GM12878 (cell line): ENCODE results near the gene CKMT2. TPM values are rescaled to one million over a fixed set of nuclear protein-coding genes. Genes with fewer than 3 reads are reported as not detected.

ENCODE experiments used
- ATAC-seq: fragments of 200-7000 bp; cut with Tn5 transposase; 3 replicates; pipeline ENCODE4 v1.9.1; 2020; ENCODE audit warnings: mild to moderate bottlenecking, moderate library complexity
- BruUV-seq: library from RNA; stranded (reverse); fragments of 400-500 nt; replicated peaks from 2 replicates; lab custom pipeline; 2021; lab: Mats Ljungman, UMichigan
- CTCF ChIA-PET: fragments of 300-600 bp; sonication (Branson Sonifier 250); formaldehyde crosslinking; extraction: SDS; loops from one replicate; lab custom pipeline; 2021; ENCODE audit warnings: inconsistent platforms; lab: Yijun Ruan, JAX
- POLR2A ChIA-PET: fragments of 350-600 bp; formaldehyde crosslinking; extraction: SDS; loops from one replicate; lab custom pipeline; 2021; ENCODE audit warnings: inconsistent platforms; lab: Charles Lee
- RAD21 ChIA-PET: fragments of 300-600 bp; sonication (Branson Sonifier 250); formaldehyde crosslinking; loops from one replicate; lab custom pipeline; 2023; ENCODE audit warnings: antibody characterized with exemption; ENCODE audit not compliant: unreplicated experiment; lab: Charles Lee
- SMC1A ChIA-PET: fragments of 300-600 bp; sonication (Branson Sonifier 250); formaldehyde crosslinking; loops from one replicate; lab custom pipeline; 2023; ENCODE audit not compliant: unreplicated experiment, uncharacterized antibody; lab: Charles Lee
- DNase-seq: peaks from one replicate; pipeline ENCODE4 v3.0.0-alpha.2; 2011; ENCODE audit warnings: low read depth, low spot score
- FAIRE-seq: peaks from 3 replicates; lab custom pipeline; 2011; peaks lifted over from hg19 to GRCh38; lab: Jason Lieb, UNC
- H2AFZ ChIP-seq: 2 replicates; pipeline ENCODE4 v1.6.0; 2011; ENCODE audit warnings: low read depth, low read length, control low read depth; ENCODE audit not compliant: control insufficient read depth
- H3K27ac ChIP-seq: 2 replicates; pipeline ENCODE4 v1.5.1; 2011; ENCODE audit warnings: control low read depth; ENCODE audit not compliant: control insufficient read depth, insufficient read depth
- H3K27me3 ChIP-seq, 2 experiments: replicated peaks in 1 of 2; 2 replicates each; pipeline versions ENCODE4 v1.6.0 to v1.6.1; 2011; ENCODE audit warnings: low read length in 1 of 2; ENCODE audit not compliant: control insufficient read depth in 2 of 2, insufficient read depth in 2 of 2
- H3K36me3 ChIP-seq, 2 experiments: 2 replicates each; pipeline ENCODE4 v1.5.1; 2011; ENCODE audit warnings: low read length in 1 of 2; ENCODE audit not compliant: control insufficient read depth in 2 of 2, insufficient read depth in 2 of 2
- H3K4me1 ChIP-seq: 2 replicates; pipeline ENCODE4 v1.6.1; 2011; ENCODE audit warnings: mild to moderate bottlenecking, low read length, moderate library complexity, mixed read lengths; ENCODE audit not compliant: control insufficient read depth, insufficient read depth
- H3K4me2 ChIP-seq: 2 replicates; pipeline ENCODE4 v1.6.0; 2011; ENCODE audit warnings: control low read depth; ENCODE audit not compliant: control insufficient read depth, insufficient read depth
- H3K4me3 ChIP-seq: fragments of 200-600 bp; sonication (generic); 2 replicates; pipeline ENCODE4 v1.5.1; 2016
- H3K79me2 ChIP-seq: 2 replicates; pipeline ENCODE4 v1.6.0; 2011; ENCODE audit warnings: low read length; ENCODE audit not compliant: control insufficient read depth, insufficient read depth
- H3K9ac ChIP-seq: 2 replicates; pipeline ENCODE4 v1.8.0; 2011; ENCODE audit warnings: low read length, control low read depth, mixed read lengths; ENCODE audit not compliant: control insufficient read depth, insufficient read depth
- H3K9me3 ChIP-seq: replicated peaks from 3 replicates; pipeline ENCODE4 v1.5.1; 2011; ENCODE audit warnings: mild to moderate bottlenecking, low read length; ENCODE audit not compliant: control insufficient read depth, insufficient read depth
- H4K20me1 ChIP-seq: 2 replicates; pipeline ENCODE4 v1.6.0; 2011; ENCODE audit not compliant: control insufficient read depth, insufficient read depth
- CREM ChIP-seq: IDR thresholded peaks from 2 replicates; pipeline ENCODE4 v1.6.1; 2014; ENCODE audit warnings: antibody characterized with exemption, low read depth
- FOXK2 ChIP-seq: fragments of 450-650 bp; IDR thresholded peaks from 2 replicates; pipeline ENCODE4 v1.6.1; 2017; ENCODE audit warnings: mild to moderate bottlenecking, moderate library complexity
- JUNB ChIP-seq: IDR thresholded peaks from 2 replicates; pipeline ENCODE4 v1.6.1; 2016; ENCODE audit warnings: antibody characterized with exemption, mild to moderate bottlenecking
- NFIC ChIP-seq: IDR thresholded peaks from 2 replicates; pipeline ENCODE4 v1.6.1; 2012; ENCODE audit warnings: low read depth, mild to moderate bottlenecking, inconsistent platforms, low read length, moderate library complexity
- PBX3 ChIP-seq: IDR thresholded peaks from 2 replicates; pipeline ENCODE4 v1.6.1; 2011; ENCODE audit warnings: mild to moderate bottlenecking, low read depth, low read length, moderate library complexity; ENCODE audit not compliant: insufficient replicate concordance
- POLR2AphosphoS5 ChIP-seq: IDR thresholded peaks from 2 replicates; pipeline ENCODE4 v1.6.1; 2011; ENCODE audit warnings: mild to moderate bottlenecking, low read length, inconsistent platforms
- RFX5 ChIP-seq: IDR thresholded peaks from 2 replicates; pipeline ENCODE4 v1.6.1; 2011; ENCODE audit warnings: low read depth, low read length, improper control_type of control experiment
- ZZZ3 ChIP-seq: IDR thresholded peaks from 2 replicates; pipeline ENCODE4 v1.6.1; 2011; ENCODE audit warnings: low read depth; ENCODE audit not compliant: control insufficient read depth, insufficient read length
- WGBS: methylation state at CpG from one replicate; pipeline ENCODE4 v1.1.6; 2016; ENCODE audit warnings: low lambda C conversion rate; ENCODE audit not compliant: insufficient replicate concordance, insufficient coverage; ENCODE audit errors: missing lambda C conversion rate; 5-methylcytosine and 5-hydroxymethylcytosine counted together
- in situ Hi-C: fragments of 300-500 bp; cut with MboI; formaldehyde crosslinking; loops from 9 replicates; pipeline ENCODE4 v1.14.3; 2018; ENCODE audit warnings: mixed read lengths
- intact Hi-C: fragments of 100-400 bp; cut with micrococcal nuclease; formaldehyde crosslinking; loops from one replicate; pipeline ENCODE4 v1.14.2; 2022; ENCODE audit not compliant: unreplicated experiment
- polyA plus RNA-seq, 11 experiments: library from polyadenylated mRNA; depleted of rRNA in 4 of 11; unstranded in 6 of 11; stranded (reverse) in 5 of 11; fragments of >200 nt; fragmentation: Nextera tagmentation in 4 of 11; fragmentation: Illumina TruSeq in 1 of 11; extraction: Ambion mirVana in 4 of 11; extraction: Trizol in 1 of 11; gene quantifications; 1 replicate in 1 of 11; 2 replicates in 10 of 11; pipeline versions ENCODE4 v1.2.1 to v1.2.3, GENCODE V29; 2011 to 2016; ENCODE audit warnings: inconsistent platforms in 2 of 11, missing spikeins in 2 of 11, low read depth in 1 of 11
- total RNA-seq, 4 experiments: library from RNA; depleted of rRNA in 3 of 4; stranded (reverse); fragments of >200 nt in 3 of 4; fragmentation: Illumina TruSeq in 1 of 4; extraction: Trizol in 1 of 4; gene quantifications; 2 replicates each; pipeline versions ENCODE4 v1.2.1 to v1.2.3, GENCODE V29; 2013 to 2021
- TF ChIP-seq, protein P1 (sequence below): IDR thresholded peaks from 2 replicates; pipeline ENCODE4 v1.6.1; 2011; ENCODE audit warnings: low read depth, low read length, improper control_type of control experiment, borderline replicate concordance

CKMT2 gene
- total and polyA plus RNA-seq, 10 of the 15 experiments (the other 5 are each of a cell fraction or from before 2014, with no cell fraction given): 0.70 to 1.2 TPM; not detected in 8

DNA sequence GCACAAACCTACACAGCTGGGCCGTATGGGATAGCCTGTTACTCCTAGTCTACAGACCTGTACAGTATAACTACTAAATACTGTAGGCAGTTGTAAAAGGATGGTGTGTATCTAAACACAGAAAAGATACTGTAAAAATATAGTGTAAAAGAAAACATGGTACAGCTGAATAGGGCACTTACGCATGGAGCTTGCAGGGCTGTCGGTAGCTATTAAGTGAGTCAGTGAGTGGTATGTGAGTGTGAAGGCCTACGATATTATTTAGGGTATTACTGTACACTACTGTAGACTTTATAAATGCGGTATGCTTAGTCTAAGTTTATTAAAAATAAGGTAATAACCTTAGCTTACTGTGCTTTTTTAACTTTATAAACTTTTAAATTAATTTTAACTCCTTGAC, 69.5 kb downstream of the CKMT2 start:
- intact Hi-C loops: loop anchor here (5.0 kb wide), 1 partner anchor 615 kb away; no protein-coding TSS in a partner anchor
- H3K79me2 ChIP-seq: peaks cover 10% of the 10 kb centered on the region
- WGBS: 84% methylated on average over 5 of the region's 5 CpGs
- no peaks in the 10 kb centered on the region for H4K20me1 ChIP-seq
- ATAC-seq (no peak), DNase-seq (no peak), FAIRE-seq (no peak)
- no peaks in the 10 kb centered on the region for H3K9me3 ChIP-seq
- SMC1A ChIA-PET: interaction anchor here (0.5 to 1.2 kb wide), 4 partner anchors 9 to 476 kb away, joined by 3 to 4 read pairs (median 3); no protein-coding TSS in a partner anchor
- CTCF ChIA-PET: interaction anchor here (0.9 to 5.6 kb wide), 11 partner anchors 10 to 924 kb away, joined by 3 to 40 read pairs (median 6); partner anchors contain the start of gene SSBP2
- H3K9ac ChIP-seq: no peak overlapping the region
- peak overlapping the region; percentile 64 for H3K4me2 ChIP-seq
- in situ Hi-C loops: no loop called here
- H2AFZ ChIP-seq: no peak overlapping the region
- no peaks in the 10 kb centered on the region for H3K27me3 ChIP-seq
- peak overlapping the region; percentile 76 for H3K4me3 ChIP-seq
- BruUV-seq: no TSS peak
- POLR2A ChIA-PET: interaction anchor here (0.6 to 1.1 kb wide), 3 partner anchors 44 to 1806 kb away, joined by 3 to 4 read pairs (median 3); no protein-coding TSS in a partner anchor
- no peak overlapping the region for H3K27ac ChIP-seq
- RAD21 ChIA-PET: interaction anchor here (0.7 to 1.5 kb wide), 3 partner anchors 107 to 863 kb away, joined by 3 to 4 read pairs (median 3); no protein-coding TSS in a partner anchor
- H3K36me3 ChIP-seq: no peaks in the 10 kb centered on the region
- TF ChIP-seq POLR2AphosphoS5 (0 out of 2 replicates have a peak, but pooled peaks have one; percentile 32), ZZZ3 (no peak)
- TF ChIP-seq, all 136 proteins: peak for 1
- H3K4me1 ChIP-seq: peaks cover 8% of the 10 kb centered on the region

DNA sequence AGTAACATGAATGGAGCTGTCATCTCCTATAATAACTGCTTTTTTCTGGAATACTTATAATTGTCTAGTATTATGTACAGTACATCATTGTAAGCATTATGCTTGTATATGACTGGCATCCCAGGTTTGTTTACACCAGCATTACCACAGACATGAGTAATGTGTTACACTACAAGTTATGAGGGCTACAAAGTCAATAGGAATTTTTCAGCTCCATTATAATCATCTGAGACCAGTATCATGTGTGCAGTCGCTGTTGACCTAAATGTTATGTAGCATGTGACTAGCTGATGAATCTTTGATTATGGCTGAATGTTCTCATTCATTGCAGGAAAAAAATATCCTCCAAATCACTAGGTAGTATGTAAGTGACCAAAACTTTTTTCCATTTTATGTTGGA, 70.4 kb downstream of the CKMT2 start:
- ChIA-PET SMC1A (interaction anchor here (1.1 to 1.2 kb wide), 3 partner anchors 9 to 164 kb away, joined by 3 read pairs; no protein-coding TSS in a partner anchor), CTCF (interaction anchor here (0.9 to 5.6 kb wide), 9 partner anchors 11 to 923 kb away, joined by 3 to 31 read pairs (median 6); partner anchors contain the start of gene SSBP2)
- no peak overlapping the region for H3K4me3 ChIP-seq
- ATAC-seq: no peak
- peaks cover 10% of the 10 kb centered on the region for H3K79me2 ChIP-seq
- BruUV-seq: no TSS peak
- no peaks in the 10 kb centered on the region for H3K36me3 ChIP-seq
- H3K4me2 ChIP-seq: no peak overlapping the region
- no peaks in the 10 kb centered on the region for H3K27me3 ChIP-seq
- H3K9me3 ChIP-seq: no peaks in the 10 kb centered on the region
- no peak overlapping the region for H3K9ac ChIP-seq
- 100% methylated on average over 1 of the region's 1 CpG for WGBS
- TF ChIP-seq PBX3: no peak
- TF ChIP-seq, protein P1, sequence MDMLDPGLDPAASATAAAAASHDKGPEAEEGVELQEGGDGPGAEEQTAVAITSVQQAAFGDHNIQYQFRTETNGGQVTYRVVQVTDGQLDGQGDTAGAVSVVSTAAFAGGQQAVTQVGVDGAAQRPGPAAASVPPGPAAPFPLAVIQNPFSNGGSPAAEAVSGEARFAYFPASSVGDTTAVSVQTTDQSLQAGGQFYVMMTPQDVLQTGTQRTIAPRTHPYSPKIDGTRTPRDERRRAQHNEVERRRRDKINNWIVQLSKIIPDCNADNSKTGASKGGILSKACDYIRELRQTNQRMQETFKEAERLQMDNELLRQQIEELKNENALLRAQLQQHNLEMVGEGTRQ: no peak
- no peak for TF ChIP-seq JUNB
- no peak for TF ChIP-seq CREM
- TF ChIP-seq FOXK2: no peak
- TF ChIP-seq RFX5: no peak
- TF ChIP-seq NFIC: no peak
- TF ChIP-seq, all 136 proteins: peak for 0
- no peak overlapping the region for H3K27ac ChIP-seq
- FAIRE-seq (no peak), DNase-seq (no peak)
- H4K20me1 ChIP-seq: no peaks in the 10 kb centered on the region
- in situ Hi-C loops: no loop called here
- ChIA-PET POLR2A (interaction anchor here (0.5 kb wide), 2 partner anchors 136 to 1022 kb away, joined by 3 to 4 read pairs; no protein-coding TSS in a partner anchor), RAD21 (interaction anchor here (0.7 to 1.2 kb wide), 2 partner anchors 108 to 862 kb away, joined by 3 read pairs; no protein-coding TSS in a partner anchor)
- intact Hi-C loops: loop anchor here (5.0 kb wide), 1 partner anchor 616 kb away; no protein-coding TSS in a partner anchor
- peaks cover 8% of the 10 kb centered on the region for H3K4me1 ChIP-seq
- H2AFZ ChIP-seq: no peak overlapping the region
